HG03378 (cell line): ENCODE results near the gene SRRD.
"Not testable (repeated sequence)": the region's sequence is repeated elsewhere in the genome, so short reads cannot be mapped to it uniquely, and the experiment has no call there.

Source experiments
- ATAC-seq: cut with Tn5 transposase; IDR thresholded peaks from one replicate; pipeline ENCODE4 v1.9.1; 2021; ENCODE audit warnings: mild to moderate bottlenecking, moderate library complexity; ENCODE audit not compliant: unreplicated experiment

The SRRD gene

GRCh38 chr22:26516503-26516902 is 32.8 kb downstream of the SRRD start:
- ATAC-seq = no peak

- no peak for ATAC-seq
Observed at GRCh38 chr22:26517429-26517828, 33.8 kb downstream of the SRRD start.

- no peak for ATAC-seq
Observed at GRCh38 chr22:26522012-26522411, 38.3 kb downstream of the SRRD start.

- ATAC-seq = no peak
Observed at GRCh38 chr22:26522592-26522991, 38.9 kb downstream of the SRRD start.

GRCh38 chr22:26524870-26525269 is 41.2 kb downstream of the SRRD start:
- no peak for ATAC-seq

GRCh38 chr22:26525946-26526564 is 42.4 kb downstream of the SRRD start:
- no peak for ATAC-seq

- ATAC-seq = no peak
Observed at GRCh38 chr22:26527167-26527566, 43.5 kb downstream of the SRRD start.

- no peak for ATAC-seq
Observed at GRCh38 chr22:26527574-26528465, 44.1 kb downstream of the SRRD start.

GRCh38 chr22:26528518-26528917 is 44.8 kb downstream of the SRRD start:
- ATAC-seq = not testable (repeated sequence)

GRCh38 chr22:26529345-26529744 is 45.7 kb downstream of the SRRD start:
- no peak for ATAC-seq

- no peak for ATAC-seq
Observed at GRCh38 chr22:26534171-26534855, 50.6 kb downstream of the SRRD start.

GRCh38 chr22:26534874-26535602 is 51.4 kb downstream of the SRRD start:
- no peak for ATAC-seq

- ATAC-seq = no peak
Observed at GRCh38 chr22:26535603-26535908, 51.9 kb downstream of the SRRD start.

- no peak for ATAC-seq
Observed at GRCh38 chr22:26536056-26536761, 52.5 kb downstream of the SRRD start.

GRCh38 chr22:26536762-26537134 is 53.1 kb downstream of the SRRD start:
- no peak for ATAC-seq

GRCh38 chr22:26540119-26540518 is 56.4 kb downstream of the SRRD start:
- ATAC-seq = no peak

- no peak for ATAC-seq
Observed at GRCh38 chr22:26541167-26541819, 57.6 kb downstream of the SRRD start.

GRCh38 chr22:26542831-26543230 is 59.2 kb downstream of the SRRD start:
- no peak for ATAC-seq
